ENCODE data around the gene LSM2. TPM values are rescaled to one million over a fixed set of nuclear protein-coding genes. Genes with fewer than 3 reads are reported as not detected.

LSM2 gene
- total RNA-seq (2022; extraction: Qiagen RNA extraction; ENCODE audit: low read depth) = 54.4 to 77.8 TPM (median 60.7 TPM) in 5 replicates

DNA sequence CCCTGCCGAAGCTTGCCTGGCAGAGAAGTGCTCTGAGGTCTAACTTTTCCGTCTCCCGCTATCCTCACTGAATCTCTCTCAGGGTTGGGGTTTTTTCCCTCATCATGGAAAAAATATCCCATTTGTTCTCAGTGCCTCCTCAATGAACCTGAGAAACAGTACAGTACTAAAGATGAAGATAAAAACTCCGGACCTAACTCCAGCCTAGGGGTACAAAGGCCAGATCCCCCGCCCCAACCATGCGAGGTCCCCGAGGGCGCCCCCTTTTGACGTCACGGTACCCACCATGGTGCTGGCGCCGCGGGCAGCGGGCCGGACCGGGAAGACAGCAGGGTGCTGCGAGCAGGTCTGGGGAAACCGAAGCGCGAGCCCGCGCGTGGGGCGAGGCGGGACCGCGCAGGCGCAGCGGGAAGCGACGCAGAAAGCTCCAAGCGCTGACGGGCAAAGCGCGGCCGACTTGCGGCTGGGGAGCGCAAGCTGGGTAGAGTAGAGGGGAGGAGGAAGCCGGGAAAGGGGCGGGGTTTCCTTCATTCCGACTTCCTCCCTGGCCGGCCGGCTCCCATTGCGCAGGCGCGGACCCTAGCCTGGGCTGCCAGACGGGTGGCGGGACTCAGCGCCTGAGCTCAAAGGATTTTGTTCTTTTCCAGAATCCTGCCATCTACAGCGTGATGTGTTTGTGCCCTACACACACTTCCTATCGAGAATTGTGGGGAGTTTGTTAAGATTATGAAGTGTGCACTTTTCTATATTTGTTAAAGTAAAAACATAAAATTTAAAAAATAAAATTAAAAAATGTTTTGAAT lies at the start of gene LSM2:
Gene LSM2, minus strand, starts transcription at position 497 of the 803 bp plus-strand sequence. Its CDS starts 209 bp downstream, at position 288.

DNA sequence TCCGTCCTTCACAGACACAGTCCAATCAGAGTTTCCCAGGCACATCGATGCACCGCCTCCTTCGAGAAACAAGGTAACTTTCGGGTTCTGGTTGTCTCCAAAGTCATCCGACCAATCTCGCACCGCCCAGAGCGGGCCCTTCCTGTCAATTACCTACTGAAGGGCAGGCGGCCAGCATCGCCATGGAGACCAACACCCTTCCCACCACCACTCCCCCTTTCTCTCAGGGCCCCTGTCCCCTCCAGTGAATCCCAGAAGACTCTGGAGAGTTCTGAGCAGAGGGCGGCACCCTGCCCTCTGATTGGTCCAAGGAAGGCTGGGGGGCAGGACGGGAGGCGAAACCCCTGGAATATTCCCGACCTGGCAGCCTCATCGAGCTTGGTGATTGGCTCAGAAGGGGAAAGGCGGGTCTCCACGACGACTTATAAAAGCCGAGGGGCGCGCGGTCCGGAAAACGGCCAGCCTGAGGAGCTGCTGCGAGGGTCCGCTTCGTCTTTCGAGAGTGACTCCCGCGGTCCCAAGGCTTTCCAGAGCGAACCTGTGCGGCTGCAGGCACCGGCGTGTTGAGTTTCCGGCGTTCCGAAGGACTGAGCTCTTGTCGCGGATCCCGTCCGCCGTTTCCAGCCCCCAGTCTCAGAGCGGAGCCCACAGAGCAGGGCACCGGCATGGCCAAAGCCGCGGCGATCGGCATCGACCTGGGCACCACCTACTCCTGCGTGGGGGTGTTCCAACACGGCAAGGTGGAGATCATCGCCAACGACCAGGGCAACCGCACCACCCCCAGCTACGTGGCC lies 20.7 kb upstream of the LSM2 start, which contains the start of gene HSPA1B:
Gene HSPA1B, plus strand, starts transcription at position 453 of the 794 bp plus-strand sequence. Its CDS starts 213 bp downstream, at position 666.

DNA sequence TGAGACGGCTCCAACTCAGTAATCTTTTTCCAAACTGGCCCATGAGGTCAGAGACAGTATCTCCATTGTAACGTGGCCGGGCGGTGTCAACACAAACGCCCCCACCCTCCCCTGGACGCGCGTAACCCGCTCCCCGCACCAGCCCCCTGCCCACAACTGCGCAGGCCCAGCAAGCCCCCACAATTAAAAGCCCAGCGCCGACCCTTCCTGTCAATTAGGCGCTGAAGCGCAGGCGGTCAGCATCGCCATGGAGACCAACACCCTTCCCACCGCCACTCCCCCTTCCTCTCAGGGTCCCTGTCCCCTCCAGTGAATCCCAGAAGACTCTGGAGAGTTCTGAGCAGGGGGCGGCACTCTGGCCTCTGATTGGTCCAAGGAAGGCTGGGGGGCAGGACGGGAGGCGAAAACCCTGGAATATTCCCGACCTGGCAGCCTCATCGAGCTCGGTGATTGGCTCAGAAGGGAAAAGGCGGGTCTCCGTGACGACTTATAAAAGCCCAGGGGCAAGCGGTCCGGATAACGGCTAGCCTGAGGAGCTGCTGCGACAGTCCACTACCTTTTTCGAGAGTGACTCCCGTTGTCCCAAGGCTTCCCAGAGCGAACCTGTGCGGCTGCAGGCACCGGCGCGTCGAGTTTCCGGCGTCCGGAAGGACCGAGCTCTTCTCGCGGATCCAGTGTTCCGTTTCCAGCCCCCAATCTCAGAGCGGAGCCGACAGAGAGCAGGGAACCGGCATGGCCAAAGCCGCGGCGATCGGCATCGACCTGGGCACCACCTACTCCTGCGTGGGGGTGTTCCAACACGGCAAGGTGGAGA lies 8.5 kb upstream of the LSM2 start, which contains the start of the genes HSPA1A and HSPA1L:
Gene HSPA1A, plus strand, starts transcription at position 519 of the 814 bp plus-strand sequence. Its CDS starts 214 bp downstream, at position 733.
Gene HSPA1L, minus strand, starts transcription at position 259 of the 814 bp plus-strand sequence. CDS start 3,311 bp downstream, outside the sequence.

DNA sequence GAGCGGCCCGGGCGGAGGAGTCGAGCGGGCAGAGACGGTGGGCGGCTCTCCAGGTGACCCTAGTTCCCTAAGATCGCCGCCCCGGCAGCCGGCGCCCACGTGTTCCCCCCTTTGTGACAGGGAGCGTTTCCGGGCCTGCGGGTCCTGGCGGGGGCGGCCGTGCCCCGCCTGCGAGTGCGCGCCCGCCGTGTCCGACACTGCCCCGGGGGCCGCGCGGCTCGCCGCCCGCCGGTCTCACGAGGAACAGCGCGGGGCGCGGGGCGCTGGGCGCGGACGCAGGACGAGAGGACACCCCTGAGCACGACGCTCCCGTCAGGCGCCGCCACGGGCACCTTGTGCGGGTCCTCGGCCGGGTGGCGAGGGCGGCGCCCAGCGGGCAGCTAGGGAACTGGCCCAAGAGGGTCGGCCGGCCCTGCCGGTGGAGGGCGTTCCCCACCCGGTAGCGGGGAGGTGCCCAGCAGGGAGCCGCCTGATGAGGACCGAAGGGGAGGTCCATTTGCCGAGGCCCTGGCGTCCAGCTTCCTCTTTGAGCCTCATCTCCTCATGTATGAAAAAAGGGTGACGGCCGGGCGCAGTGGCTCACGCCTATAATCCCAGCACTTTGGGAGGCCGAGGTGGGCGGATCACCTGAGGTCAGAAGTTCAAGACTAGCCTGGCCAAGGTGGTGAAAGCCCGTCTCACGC lies 11.0 kb downstream of the LSM2 start, which contains the start of gene VARS1:
Gene VARS1, minus strand, starts transcription at position 137 of the 683 bp plus-strand sequence. CDS start 535 bp downstream, outside the sequence.

DNA sequence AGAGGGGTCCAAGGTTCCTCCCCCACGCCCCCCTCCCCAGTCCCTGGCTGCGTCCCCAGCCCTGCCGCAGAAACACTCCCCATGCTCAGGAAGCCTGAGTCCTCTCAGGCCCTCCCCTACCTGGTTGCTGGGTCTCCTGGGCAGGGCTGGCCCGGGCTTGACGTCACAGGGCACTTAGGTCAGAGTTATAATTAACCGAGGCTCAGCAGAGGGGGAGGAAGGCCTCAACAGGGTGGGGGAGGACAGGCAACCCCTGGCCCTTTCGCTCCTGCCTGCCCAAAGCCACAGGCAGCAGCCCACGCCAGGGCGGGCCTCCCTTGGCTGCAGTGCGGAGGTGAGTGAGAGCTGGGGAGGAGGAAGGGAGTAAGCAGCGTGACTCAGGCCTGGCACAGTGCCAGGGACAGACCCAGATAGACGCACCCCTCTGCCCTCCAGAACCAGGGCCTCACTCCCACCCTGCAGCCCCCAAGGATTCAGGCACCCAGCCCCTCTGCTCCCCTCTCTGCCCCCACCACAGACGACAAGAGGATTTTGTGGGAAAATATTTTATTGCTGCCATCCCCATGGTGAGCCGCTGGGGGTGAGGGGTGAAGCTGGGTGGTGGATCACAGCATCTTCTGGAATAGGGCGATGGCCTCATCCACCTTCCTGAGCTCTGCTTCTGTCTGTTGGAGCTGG lies 29.6 kb downstream of the LSM2 start, which contains the start of gene VWA7:
Gene VWA7, minus strand, starts transcription at position 340 of the 678 bp plus-strand sequence. CDS start 549 bp downstream, outside the sequence.

DNA sequence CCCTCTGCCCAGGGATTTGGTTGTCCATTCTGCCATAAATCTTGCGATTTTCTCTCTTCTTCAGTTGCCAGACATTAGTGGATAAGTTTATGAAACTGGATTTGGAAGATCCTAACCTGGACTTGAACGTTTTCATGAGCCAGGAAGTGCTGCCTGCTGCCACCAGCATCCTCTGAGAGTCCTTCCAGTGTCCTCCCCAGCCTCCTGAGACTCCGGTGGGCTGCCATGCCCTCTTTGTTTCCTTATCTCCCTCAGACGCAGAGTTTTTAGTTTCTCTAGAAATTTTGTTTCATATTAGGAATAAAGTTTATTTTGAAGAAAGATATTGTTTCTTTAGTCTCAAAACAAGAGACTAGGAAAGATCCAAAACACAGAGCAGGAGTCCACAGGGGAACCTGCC lies 44.4 kb downstream of the LSM2 start, which contains the start of gene SAPCD1:
Gene SAPCD1, plus strand, starts transcription at position 301 of the 400 bp plus-strand sequence. CDS start 399 bp downstream, outside the sequence.

Other genes starting within 250 kb of the LSM2 start
- 0.10 TPM in 1 of 5 replicates, not detected in the others for gene LTA, start 234.7 kb downstream of the LSM2 start, total RNA-seq (2022; extraction: Qiagen RNA extraction; ENCODE audit: low read depth)
- 0.10 to 0.19 TPM in 2 of 5 replicates, not detected in the others for gene TNF, start 231.4 kb downstream of the LSM2 start, total RNA-seq (2022; extraction: Qiagen RNA extraction; ENCODE audit: low read depth)
- gene LTB, start 224.5 kb downstream of the LSM2 start, total RNA-seq (2022; extraction: Qiagen RNA extraction; ENCODE audit: low read depth) = 0.25 to 0.57 TPM (median 0.49 TPM) in 4 of 5 replicates, not detected in the other
- gene LST1, start 220.7 kb downstream of the LSM2 start, total RNA-seq (2022; extraction: Qiagen RNA extraction; ENCODE audit: low read depth) = 0.28 to 1.3 TPM in 2 of 5 replicates, not detected in the others
- gene NCR3, start 214.0 kb downstream of the LSM2 start, total RNA-seq (2022; extraction: Qiagen RNA extraction; ENCODE audit: low read depth) = not detected in 5 replicates
- not detected in 5 replicates for gene AIF1, start 191.7 kb downstream of the LSM2 start, total RNA-seq (2022; extraction: Qiagen RNA extraction; ENCODE audit: low read depth)
- gene PRRC2A, start 186.3 kb downstream of the LSM2 start, total RNA-seq (2022; extraction: Qiagen RNA extraction; ENCODE audit: low read depth) = 64.9 to 89.6 TPM (median 85.2 TPM) in 5 replicates
- gene BAG6, start 154.3 kb downstream of the LSM2 start, total RNA-seq (2022; extraction: Qiagen RNA extraction; ENCODE audit: low read depth) = 107 to 155 TPM (median 142 TPM) in 5 replicates
- 2.8 to 3.3 TPM (median 2.9 TPM) in 5 replicates for gene APOM, start 151.1 kb downstream of the LSM2 start, total RNA-seq (2022; extraction: Qiagen RNA extraction; ENCODE audit: low read depth)
- gene C6orf47, start 146.2 kb downstream of the LSM2 start, total RNA-seq (2022; extraction: Qiagen RNA extraction; ENCODE audit: low read depth) = 10.4 to 12.9 TPM (median 12.5 TPM) in 5 replicates
- 10.0 to 13.7 TPM (median 13.3 TPM) in 5 replicates for gene GPANK1, start 142.0 kb downstream of the LSM2 start, total RNA-seq (2022; extraction: Qiagen RNA extraction; ENCODE audit: low read depth)
- gene CSNK2B, start 140.9 kb downstream of the LSM2 start, total RNA-seq (2022; extraction: Qiagen RNA extraction; ENCODE audit: low read depth) = 168 to 197 TPM (median 178 TPM) in 5 replicates
- gene LY6G5B, start 137.0 kb downstream of the LSM2 start, total RNA-seq (2022; extraction: Qiagen RNA extraction; ENCODE audit: low read depth) = 3.7 to 6.0 TPM (median 4.3 TPM) in 5 replicates
- gene LY6G5C, start 125.9 kb downstream of the LSM2 start, total RNA-seq (2022; extraction: Qiagen RNA extraction; ENCODE audit: low read depth) = 0.77 to 1.9 TPM (median 1.2 TPM) in 5 replicates
- gene ABHD16A, start 103.6 kb downstream of the LSM2 start, total RNA-seq (2022; extraction: Qiagen RNA extraction; ENCODE audit: low read depth) = 14.1 to 20.1 TPM (median 18.3 TPM) in 5 replicates
- not detected in 5 replicates for gene LY6G6F, start 100.1 kb downstream of the LSM2 start, total RNA-seq (2022; extraction: Qiagen RNA extraction; ENCODE audit: low read depth)
- not detected in 5 replicates for gene LY6G6D, start 91.6 kb downstream of the LSM2 start, total RNA-seq (2022; extraction: Qiagen RNA extraction; ENCODE audit: low read depth)
- gene LY6G6C, start 85.2 kb downstream of the LSM2 start, total RNA-seq (2022; extraction: Qiagen RNA extraction; ENCODE audit: low read depth) = 0.20 TPM in 1 of 5 replicates, not detected in the others
- not detected in 5 replicates for gene MPIG6B, start 83.6 kb downstream of the LSM2 start, total RNA-seq (2022; extraction: Qiagen RNA extraction; ENCODE audit: low read depth)
- gene DDAH2, start 77.7 kb downstream of the LSM2 start, total RNA-seq (2022; extraction: Qiagen RNA extraction; ENCODE audit: low read depth) = 26.5 to 32.4 TPM (median 29.4 TPM) in 5 replicates
- 476 to 542 TPM (median 495 TPM) in 5 replicates for gene CLIC1, start 70.4 kb downstream of the LSM2 start, total RNA-seq (2022; extraction: Qiagen RNA extraction; ENCODE audit: low read depth)
- gene MSH5, start 67.0 kb downstream of the LSM2 start, total RNA-seq (2022; extraction: Qiagen RNA extraction; ENCODE audit: low read depth) = 10.2 to 14.3 TPM (median 13.0 TPM) in 5 replicates
- gene SAPCD1, start 44.3 kb downstream of the LSM2 start, total RNA-seq (2022; extraction: Qiagen RNA extraction; ENCODE audit: low read depth) = 2.0 to 4.2 TPM (median 3.7 TPM) in 5 replicates
- gene VWA7, start 29.6 kb downstream of the LSM2 start, total RNA-seq (2022; extraction: Qiagen RNA extraction; ENCODE audit: low read depth) = 1.2 to 2.0 TPM (median 1.7 TPM) in 5 replicates
- 50.9 to 59.8 TPM (median 55.8 TPM) in 5 replicates for gene VARS1, start 11.2 kb downstream of the LSM2 start, total RNA-seq (2022; extraction: Qiagen RNA extraction; ENCODE audit: low read depth)
- 1.2 to 1.5 TPM (median 1.2 TPM) in 5 replicates for gene HSPA1L, start 8.3 kb upstream of the LSM2 start, total RNA-seq (2022; extraction: Qiagen RNA extraction; ENCODE audit: low read depth)
- 157 to 340 TPM (median 232 TPM) in 5 replicates for gene HSPA1A, start 8.6 kb upstream of the LSM2 start, total RNA-seq (2022; extraction: Qiagen RNA extraction; ENCODE audit: low read depth)
- gene HSPA1B, start 20.8 kb upstream of the LSM2 start, total RNA-seq (2022; extraction: Qiagen RNA extraction; ENCODE audit: low read depth) = 120 to 260 TPM (median 177 TPM) in 5 replicates
- gene NEU1, start 55.9 kb upstream of the LSM2 start, total RNA-seq (2022; extraction: Qiagen RNA extraction; ENCODE audit: low read depth) = 21.7 to 35.4 TPM (median 28.7 TPM) in 5 replicates
- 0.07 to 0.30 TPM in 2 of 5 replicates, not detected in the others for gene SLC44A4, start 72.0 kb upstream of the LSM2 start, total RNA-seq (2022; extraction: Qiagen RNA extraction; ENCODE audit: low read depth)
- 22.5 to 32.0 TPM (median 30.5 TPM) in 5 replicates for gene EHMT2, start 90.7 kb upstream of the LSM2 start, total RNA-seq (2022; extraction: Qiagen RNA extraction; ENCODE audit: low read depth)
- 3.1 to 4.9 TPM (median 4.2 TPM) in 5 replicates for gene ZBTB12, start 95.1 kb upstream of the LSM2 start, total RNA-seq (2022; extraction: Qiagen RNA extraction; ENCODE audit: low read depth)
- gene C2, start 120.8 kb upstream of the LSM2 start, total RNA-seq (2022; extraction: Qiagen RNA extraction; ENCODE audit: low read depth) = 0.15 to 0.45 TPM (median 0.35 TPM) in 5 replicates
- gene CFB, start 139.1 kb upstream of the LSM2 start, total RNA-seq (2022; extraction: Qiagen RNA extraction; ENCODE audit: low read depth) = 2.0 to 3.3 TPM (median 2.9 TPM) in 5 replicates
- 75.3 to 97.3 TPM (median 88.3 TPM) in 5 replicates for gene NELFE, start 152.0 kb upstream of the LSM2 start, total RNA-seq (2022; extraction: Qiagen RNA extraction; ENCODE audit: low read depth)
- 19.8 to 25.9 TPM (median 24.7 TPM) in 5 replicates for gene SKIC2, start 152.2 kb upstream of the LSM2 start, total RNA-seq (2022; extraction: Qiagen RNA extraction; ENCODE audit: low read depth)
- 11.0 to 14.3 TPM (median 11.9 TPM) in 5 replicates for gene DXO, start 165.2 kb upstream of the LSM2 start, total RNA-seq (2022; extraction: Qiagen RNA extraction; ENCODE audit: low read depth)
- 0.50 to 1.7 TPM (median 0.99 TPM) in 5 replicates for gene C4A, start 175.1 kb upstream of the LSM2 start, total RNA-seq (2022; extraction: Qiagen RNA extraction; ENCODE audit: low read depth)
- gene C4B, start 207.8 kb upstream of the LSM2 start, total RNA-seq (2022; extraction: Qiagen RNA extraction; ENCODE audit: low read depth) = 0.34 to 1.5 TPM (median 0.57 TPM) in 5 replicates
- not detected in 5 replicates for gene CYP21A2, start 231.4 kb upstream of the LSM2 start, total RNA-seq (2022; extraction: Qiagen RNA extraction; ENCODE audit: low read depth)